ENCODE measurements around the gene CAMK2B. TPM values are rescaled to one million over a fixed set of nuclear protein-coding genes. Genes with fewer than 3 reads are reported as not detected.
"Not testable (repeated sequence)": the region's sequence is repeated elsewhere in the genome, so short reads cannot be mapped to it uniquely, and the experiment has no call there.

CAMK2B gene
- total RNA-seq, 1 experiment from 2014 or later: 2.4 TPM

DNA sequence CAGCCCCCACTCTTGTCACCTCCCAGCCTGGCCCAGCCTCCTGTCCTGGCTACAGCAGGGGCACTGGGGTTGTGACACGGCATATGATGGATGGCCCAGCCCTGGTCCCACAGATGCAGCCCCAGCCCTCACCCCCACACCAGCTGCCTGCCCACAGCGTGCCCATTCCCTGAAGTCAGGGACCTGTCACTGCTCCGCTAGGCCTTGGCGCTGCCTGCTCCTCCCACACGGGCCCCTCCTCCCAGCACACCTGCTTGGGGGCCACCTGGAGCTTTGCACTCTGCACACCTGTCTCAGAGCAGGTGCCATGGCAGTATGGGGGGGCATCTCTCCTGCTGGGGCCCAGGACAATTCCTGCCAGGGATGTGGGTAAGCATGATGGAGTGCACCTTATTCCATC is 139.7 kb downstream of the CAMK2B start:
- H3K27me3 ChIP-seq: no peaks in the 10 kb centered on the region
- no peak overlapping the region for H3K27ac ChIP-seq
- H3K4me3 ChIP-seq: no peak overlapping the region
- no peaks in the 10 kb centered on the region for H3K36me3 ChIP-seq
- H3K9me3 ChIP-seq (replicated peaks): peaks cover 6% of the 10 kb centered on the region
- H3K4me1 ChIP-seq: peaks cover 41% of the 10 kb centered on the region
- no peak for DNase-seq

DNA sequence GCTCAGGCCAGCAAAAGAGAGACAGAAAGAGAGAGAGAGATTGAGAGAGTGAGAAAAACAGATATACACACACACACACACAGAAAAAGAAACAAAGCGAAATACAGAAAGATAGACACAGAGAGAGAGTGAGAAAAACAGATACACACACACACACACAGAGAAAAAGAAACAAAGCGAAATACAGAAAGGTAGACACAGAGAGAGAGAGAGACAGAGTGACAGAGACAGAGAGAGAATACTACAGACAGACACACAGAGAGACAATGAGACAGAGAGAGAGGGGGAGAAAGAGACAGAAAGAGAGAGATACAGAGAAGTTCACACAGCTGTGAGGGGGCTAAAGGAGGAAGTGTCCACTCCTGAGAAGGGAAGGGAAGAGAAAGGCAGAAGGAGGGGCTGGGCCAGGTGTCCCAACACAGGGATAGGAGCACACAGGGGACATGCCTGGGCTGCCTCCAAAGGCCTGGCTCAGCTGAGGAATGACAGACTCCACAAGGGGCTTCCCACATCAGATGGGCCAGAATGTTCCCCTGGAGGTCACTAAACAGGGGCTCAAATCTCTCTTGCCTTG is 140.4 kb downstream of the CAMK2B start:
- Histone ChIP-seq H3K4me3 (no peak overlapping the region), H3K9me3 (replicated peaks) (peaks cover 6% of the 10 kb centered on the region), H3K4me1 (peaks cover 41% of the 10 kb centered on the region), H3K27me3 (no peaks in the 10 kb centered on the region), H3K27ac (0 out of 2 replicates have a peak overlapping the region, but pooled peaks have one; percentile 3), H3K36me3 (no peaks in the 10 kb centered on the region)
- DNase-seq: peak in 1 of 2 experiments; percentile 35

DNA sequence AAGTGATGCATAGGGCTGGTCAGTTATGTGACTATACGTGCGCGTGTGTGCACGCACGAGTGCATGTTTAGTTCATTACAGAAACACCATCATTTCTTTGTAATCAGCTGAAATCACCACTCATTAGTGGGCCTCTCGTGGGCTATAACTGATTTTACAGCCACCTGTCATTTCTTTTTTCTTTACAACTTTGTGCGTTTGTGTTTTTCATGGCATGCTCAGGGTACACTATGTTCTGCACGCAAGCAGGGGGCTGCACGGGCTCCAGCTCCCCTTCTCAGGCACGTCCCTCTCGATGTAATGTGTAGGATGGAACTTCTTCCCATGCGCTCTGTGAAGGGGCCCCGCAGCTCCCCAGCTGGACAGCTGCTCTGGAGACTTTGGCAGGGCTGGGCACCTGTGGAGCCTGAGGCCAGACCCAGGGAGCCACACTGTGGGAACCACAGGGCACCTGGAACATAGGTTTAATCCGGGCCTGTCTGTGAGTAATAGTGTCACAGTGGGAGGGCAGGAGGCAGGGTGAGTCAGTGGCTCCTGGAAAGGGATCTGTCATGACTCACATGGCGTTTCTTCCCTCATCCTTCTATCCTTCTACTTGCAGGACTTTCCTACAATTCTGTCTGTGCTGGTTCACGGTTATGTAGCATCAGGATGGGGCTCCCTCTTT is 141.1 kb downstream of the CAMK2B start:
- H3K4me1 ChIP-seq: peaks cover 41% of the 10 kb centered on the region
- H3K27ac ChIP-seq: 0 out of 2 replicates have a peak overlapping the region, but pooled peaks have one; percentile 3
- no peak overlapping the region for H3K4me3 ChIP-seq
- H3K9me3 ChIP-seq (replicated peaks): peaks cover 6% of the 10 kb centered on the region
- peak; percentile 81 to 86 for DNase-seq
- H3K36me3 ChIP-seq: no peaks in the 10 kb centered on the region
- no peaks in the 10 kb centered on the region for H3K27me3 ChIP-seq

DNA sequence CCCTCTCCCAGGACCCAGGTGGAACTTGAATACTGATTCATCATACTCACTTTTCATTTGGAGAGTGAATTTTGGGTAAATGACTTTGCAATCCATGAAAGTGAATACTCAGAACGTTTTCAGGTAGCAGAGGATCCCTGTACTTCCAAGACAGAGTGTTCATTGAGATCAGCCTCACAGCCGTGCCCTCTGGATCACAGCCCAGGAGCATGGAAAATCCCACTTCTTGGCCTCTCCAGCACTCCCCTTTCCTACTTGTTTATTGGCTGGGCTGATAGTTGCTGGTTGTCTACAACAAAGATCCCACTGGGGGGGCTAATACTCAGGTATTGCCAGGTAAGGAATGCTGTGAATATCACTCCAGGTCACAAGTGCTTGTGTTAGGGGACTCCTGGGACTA is 142.0 kb downstream of the CAMK2B start:
- DNase-seq: no peak
- no peak overlapping the region for H3K27ac ChIP-seq

DNA sequence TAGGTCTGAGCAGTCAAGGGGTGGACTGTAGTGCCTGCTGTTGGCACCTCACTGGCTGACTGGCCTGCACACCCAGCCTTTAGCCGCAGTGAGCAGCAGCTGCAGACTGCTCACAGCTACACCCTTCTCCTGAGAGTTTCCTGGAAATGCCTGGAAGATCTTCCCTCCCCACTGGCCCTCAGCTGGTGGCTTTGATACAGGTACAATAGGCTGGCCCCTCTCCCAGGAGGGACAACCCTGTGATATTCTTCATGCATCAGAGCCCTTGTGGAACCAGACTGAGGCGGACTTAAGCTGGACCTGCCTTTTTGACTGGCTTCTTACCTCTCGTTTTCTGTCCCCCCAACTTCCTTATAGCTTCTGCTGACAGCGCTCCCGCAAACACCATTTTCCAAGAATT is 142.6 kb downstream of the CAMK2B start:
- DNase-seq: no peak
- peaks cover 36% of the 10 kb centered on the region for H3K4me1 ChIP-seq
- H3K4me3 ChIP-seq: no peak overlapping the region
- H3K27me3 ChIP-seq: no peaks in the 10 kb centered on the region
- no peak overlapping the region for H3K27ac ChIP-seq
- peaks cover 6% of the 10 kb centered on the region for H3K9me3 ChIP-seq (replicated peaks)
- no peaks in the 10 kb centered on the region for H3K36me3 ChIP-seq

More for the DNA sequence above, 142.0 kb downstream of the CAMK2B start:
- Histone ChIP-seq H3K4me1 (peaks cover 41% of the 10 kb centered on the region), H3K9me3 (replicated peaks) (peaks cover 6% of the 10 kb centered on the region), H3K27me3 (no peaks in the 10 kb centered on the region), H3K4me3 (no peak overlapping the region), H3K36me3 (no peaks in the 10 kb centered on the region)

DNA sequence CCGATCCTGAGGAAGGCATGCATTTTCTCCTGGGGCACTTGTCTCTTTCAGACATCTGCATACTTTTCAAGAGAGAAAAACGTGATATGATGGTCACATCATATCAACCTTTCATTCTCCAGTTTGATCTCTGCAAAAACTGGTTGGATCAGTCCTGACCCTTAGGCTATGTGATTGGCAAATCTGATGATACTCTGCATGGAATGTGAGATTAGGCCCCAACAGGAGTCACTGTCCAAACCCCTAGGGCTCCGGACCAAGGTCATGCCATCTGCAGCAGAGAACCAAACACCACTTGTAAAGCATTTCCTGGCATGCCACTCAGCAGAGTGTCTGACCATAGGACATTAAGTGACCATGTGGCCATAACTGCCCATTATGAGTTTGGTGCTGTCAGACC is 144.8 kb downstream of the CAMK2B start:
- Histone ChIP-seq H3K27ac (no peak overlapping the region), H3K27me3 (peaks cover 3% of the 10 kb centered on the region; the same call in 1 of the 2 replicates), H3K9me3 (replicated peaks) (peaks cover 6% of the 10 kb centered on the region), H3K36me3 (no peaks in the 10 kb centered on the region), H3K4me1 (peaks cover 31% of the 10 kb centered on the region), H3K4me3 (no peak overlapping the region)
- DNase-seq: no peak

DNA sequence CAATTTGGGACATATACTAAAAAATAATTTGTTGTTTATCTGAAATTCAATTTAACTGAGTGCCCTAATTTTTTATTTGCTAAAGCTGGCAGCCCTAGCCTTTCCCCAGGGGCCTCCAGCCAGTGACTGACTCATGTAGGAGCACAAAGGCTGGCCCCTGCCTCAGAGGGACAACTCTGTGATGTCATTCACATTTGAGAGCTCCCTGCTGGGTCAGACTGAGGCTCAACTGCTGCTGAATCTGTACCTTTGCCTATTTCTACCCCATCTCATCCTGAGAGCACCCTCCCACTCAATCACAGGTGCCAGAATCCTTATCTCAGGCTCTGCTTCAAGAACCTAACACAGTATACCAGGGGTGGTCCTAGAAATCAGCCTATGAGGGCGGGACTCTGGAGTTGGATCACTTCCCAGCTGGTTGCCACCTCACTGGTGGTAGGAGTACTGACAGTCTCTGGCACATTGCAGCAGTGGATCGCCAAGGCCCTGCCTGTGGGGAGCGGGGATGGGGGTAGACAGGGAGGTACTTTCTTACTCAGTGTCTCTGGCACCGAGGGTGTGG is 147.7 kb downstream of the CAMK2B start:
- Histone ChIP-seq H3K4me3 (no peak overlapping the region), H3K36me3 (no peaks in the 10 kb centered on the region), H3K4me1 (peaks cover 9% of the 10 kb centered on the region; the same call in 1 of the 2 replicates), H3K27me3 (peaks cover 3% of the 10 kb centered on the region; the same call in 1 of the 2 replicates), H3K27ac (no peak overlapping the region), H3K9me3 (replicated peaks) (peaks cover 3% of the 10 kb centered on the region)
- no peak for DNase-seq

DNA sequence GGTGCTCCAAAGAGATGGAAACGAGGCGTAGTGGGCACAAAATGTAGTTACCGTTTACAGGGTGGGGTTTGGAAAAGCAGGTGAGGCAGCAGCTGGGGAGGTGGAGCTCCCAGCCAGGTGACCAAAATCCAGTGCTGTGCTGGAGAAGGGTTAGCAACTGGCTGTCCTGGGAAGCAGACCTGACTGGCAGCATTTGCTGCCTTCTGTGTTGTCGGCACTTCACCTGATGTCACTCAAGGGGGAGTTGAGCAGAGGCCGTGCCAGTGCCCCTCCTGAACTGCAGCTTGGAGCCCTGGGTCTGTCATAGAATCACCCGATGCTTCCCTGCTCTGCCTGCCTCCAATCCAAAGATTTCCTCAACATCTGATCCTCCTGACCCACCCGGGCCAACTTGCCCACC is 148.9 kb downstream of the CAMK2B start:
- no peak overlapping the region for H3K27ac ChIP-seq
- H3K4me3 ChIP-seq: no peak overlapping the region
- H3K4me1 ChIP-seq: peaks cover 9% of the 10 kb centered on the region; the same call in 1 of the 2 replicates
- H3K36me3 ChIP-seq: no peaks in the 10 kb centered on the region
- no peak for DNase-seq
- H3K27me3 ChIP-seq: peaks cover 3% of the 10 kb centered on the region; the same call in 1 of the 2 replicates
- peaks cover 2% of the 10 kb centered on the region for H3K9me3 ChIP-seq (replicated peaks)

DNA sequence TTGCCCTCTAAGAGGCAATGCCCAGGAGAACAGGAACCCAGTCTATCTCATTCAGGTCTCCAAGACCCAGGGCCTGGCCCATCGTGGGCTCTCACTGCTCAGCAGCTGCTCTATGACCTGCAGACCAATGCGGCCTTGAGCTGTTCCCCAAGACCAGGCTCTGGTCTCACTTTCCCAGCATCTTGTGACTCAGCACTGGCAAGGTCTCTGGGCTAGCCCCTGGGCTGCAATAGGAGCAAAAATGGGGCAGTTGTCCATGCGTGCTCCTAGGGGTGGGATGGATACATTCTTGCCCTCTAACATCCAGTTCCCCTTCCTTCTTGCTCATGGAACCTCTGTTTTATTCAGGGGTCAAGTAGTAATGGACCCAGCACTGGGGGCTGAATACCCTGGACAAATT is 149.7 kb downstream of the CAMK2B start:
- peaks cover 2% of the 10 kb centered on the region for H3K9me3 ChIP-seq (replicated peaks)
- H3K4me1 ChIP-seq: peaks cover 9% of the 10 kb centered on the region; the same call in 1 of the 2 replicates
- no peak for DNase-seq
- no peak overlapping the region for H3K4me3 ChIP-seq
- H3K27ac ChIP-seq: no peak overlapping the region
- H3K27me3 ChIP-seq: peaks cover 3% of the 10 kb centered on the region; the same call in 1 of the 2 replicates
- H3K36me3 ChIP-seq: no peaks in the 10 kb centered on the region

DNA sequence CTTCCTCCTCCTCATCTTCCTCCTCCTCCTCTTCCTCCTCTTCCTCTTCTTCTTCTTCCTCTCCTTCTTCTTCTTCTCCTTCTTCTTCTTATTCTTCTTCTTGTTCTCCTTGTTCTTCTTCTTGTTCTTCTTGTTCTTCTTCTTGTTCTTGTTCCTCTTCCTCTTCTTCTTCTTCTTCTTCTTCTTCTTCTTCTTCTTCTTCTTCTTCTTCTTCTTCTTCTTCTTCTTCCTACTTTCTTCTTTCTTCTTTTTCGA is 150.8 kb downstream of the CAMK2B start:
- not testable (repeated sequence) for H3K9me3 ChIP-seq (replicated peaks); DNase-seq; H3K4me1 ChIP-seq; H3K27me3 ChIP-seq; H3K4me3 ChIP-seq; H3K27ac ChIP-seq; H3K36me3 ChIP-seq

DNA sequence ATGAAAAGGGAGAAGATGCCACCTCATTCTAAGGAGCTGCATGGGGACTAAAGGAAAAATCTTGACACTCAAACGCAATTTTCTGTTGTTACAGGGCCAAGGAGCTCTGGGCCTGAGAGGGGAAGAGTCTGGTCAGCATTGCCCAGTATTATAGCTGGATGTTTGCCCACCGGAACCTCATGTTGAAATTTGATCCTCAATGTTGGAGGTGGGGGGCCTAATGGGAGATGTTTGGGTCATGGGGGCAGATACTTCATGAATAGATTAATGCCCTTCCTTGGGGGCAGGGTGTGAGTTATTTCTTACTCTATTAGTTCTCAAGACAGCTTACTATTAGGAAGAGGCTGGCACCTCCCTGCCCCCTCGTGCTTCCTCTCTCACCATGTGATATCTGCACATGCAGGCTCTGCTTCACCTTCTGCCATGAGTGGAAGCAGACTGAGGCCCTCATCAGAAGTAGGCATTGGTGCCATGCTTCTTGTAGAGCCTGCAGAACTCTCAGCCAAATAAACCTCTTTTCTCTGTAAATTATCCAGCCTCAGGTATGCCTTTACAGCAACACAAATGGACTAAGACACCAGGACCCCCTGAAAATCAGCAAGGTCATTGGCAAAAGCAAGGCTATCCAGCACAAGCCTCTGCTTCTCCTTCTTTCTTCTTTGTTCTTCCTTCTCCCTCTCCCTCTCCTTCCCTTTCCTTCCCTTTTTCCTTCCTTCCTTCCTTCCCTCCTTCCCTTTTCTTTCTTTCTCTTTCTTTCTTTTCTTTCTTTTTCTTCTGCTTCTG is 151.3 kb downstream of the CAMK2B start:
- Histone ChIP-seq H3K36me3 (no peaks in the 10 kb centered on the region), H3K4me3 (no peak overlapping the region), H3K9me3 (replicated peaks) (peaks cover 7% of the 10 kb centered on the region), H3K27me3 (peaks cover 3% of the 10 kb centered on the region; the same call in 1 of the 2 replicates), H3K4me1 (peaks cover 9% of the 10 kb centered on the region; the same call in 1 of the 2 replicates), H3K27ac (no peak overlapping the region)
- DNase-seq: no peak

DNA sequence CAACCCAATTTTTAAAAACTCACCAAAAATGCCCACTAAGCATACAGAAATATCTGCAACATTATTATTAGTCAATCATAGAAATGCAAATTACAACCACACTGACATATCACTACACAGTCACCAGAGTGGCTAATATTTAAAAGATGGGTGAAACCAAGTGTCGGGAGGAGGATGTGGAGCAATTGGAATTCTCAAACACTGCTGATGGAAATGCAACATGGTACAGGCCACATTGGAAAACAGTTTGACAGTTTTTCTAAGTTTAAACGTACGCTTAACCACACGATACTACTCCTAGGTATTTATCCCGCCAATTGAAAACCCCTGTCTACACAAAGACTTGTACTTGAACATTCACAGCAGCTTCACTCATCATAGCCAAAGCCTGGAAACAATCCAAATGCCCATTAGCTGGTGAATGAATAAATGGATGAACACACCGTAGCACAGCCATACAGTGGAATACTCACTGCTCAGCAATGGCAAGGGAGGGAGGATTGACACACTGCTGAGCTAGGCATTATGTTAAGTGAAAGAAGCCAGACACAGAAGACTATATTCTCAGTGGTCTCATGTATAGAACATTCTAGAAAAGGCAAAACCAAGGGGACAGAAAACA is 152.5 kb downstream of the CAMK2B start:
- H3K27me3 ChIP-seq: peaks cover 3% of the 10 kb centered on the region; the same call in 1 of the 2 replicates
- H3K36me3 ChIP-seq: no peaks in the 10 kb centered on the region
- peaks cover 9% of the 10 kb centered on the region; the same call in 1 of the 2 replicates for H3K4me1 ChIP-seq
- DNase-seq: no peak
- H3K9me3 ChIP-seq (replicated peaks): peaks cover 7% of the 10 kb centered on the region
- H3K27ac ChIP-seq: no peak overlapping the region
- no peak overlapping the region for H3K4me3 ChIP-seq

DNA sequence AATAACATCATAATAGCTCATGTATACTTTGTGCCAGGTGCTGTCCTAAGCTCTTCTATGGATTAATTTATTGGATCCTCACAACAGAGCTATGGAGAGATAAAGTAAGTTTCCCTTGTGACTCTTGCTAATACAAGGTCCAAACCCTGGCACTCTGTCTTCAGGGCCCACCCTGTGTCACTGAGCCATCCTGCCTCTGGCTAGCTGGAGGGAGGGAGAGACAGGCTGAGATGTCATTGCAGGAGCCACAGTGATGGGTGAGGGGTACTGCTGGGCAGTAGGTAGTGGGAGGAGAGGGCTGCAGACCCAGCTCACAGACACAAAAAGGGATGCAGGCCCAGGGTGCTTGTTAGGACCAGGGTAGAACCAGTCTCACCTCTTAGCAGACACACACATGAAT is 153.0 kb downstream of the CAMK2B start:
- peaks cover 4% of the 10 kb centered on the region; the same call in 1 of the 2 replicates for H3K4me1 ChIP-seq
- peaks cover 7% of the 10 kb centered on the region for H3K9me3 ChIP-seq (replicated peaks)
- no peaks in the 10 kb centered on the region for H3K36me3 ChIP-seq
- DNase-seq: no peak
- H3K27me3 ChIP-seq: peaks cover 3% of the 10 kb centered on the region; the same call in 1 of the 2 replicates
- no peak overlapping the region for H3K4me3 ChIP-seq
- no peak overlapping the region for H3K27ac ChIP-seq

DNA sequence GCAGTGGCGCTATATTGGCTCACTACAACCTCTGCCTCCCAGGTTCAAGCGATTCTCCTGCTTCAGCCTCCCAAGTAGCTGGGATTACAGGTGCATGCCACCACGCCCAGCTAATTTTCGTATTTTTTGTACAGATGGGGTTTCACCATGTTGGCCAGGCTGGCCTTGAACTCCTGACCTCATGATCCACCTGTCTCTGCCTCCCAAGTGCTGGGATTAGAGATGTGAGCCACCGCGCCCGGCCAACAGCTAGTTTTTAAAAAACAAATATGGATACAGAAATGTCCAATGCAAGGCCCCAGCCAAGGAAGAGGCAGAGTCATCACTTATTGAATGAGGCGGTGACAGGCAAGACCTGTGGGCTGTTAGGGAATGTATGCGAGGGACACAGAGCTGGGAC is 153.5 kb downstream of the CAMK2B start:
- H3K36me3 ChIP-seq; H3K4me3 ChIP-seq; DNase-seq; H3K27me3 ChIP-seq; H3K4me1 ChIP-seq; H3K27ac ChIP-seq; H3K9me3 ChIP-seq (replicated peaks): not testable (repeated sequence)

Measured in SJCRH30 (cell line).